H1 (cell line): Measurements from ENCODE around the gene BET1L. TPM values are rescaled to one million over a fixed set of nuclear protein-coding genes. Genes with fewer than 3 reads are reported as not detected.

Experiments
- HDAC2 ChIP-seq, 2 experiments: fragments of 300-600 bp in 1 of 2; sonication (generic) in 1 of 2; IDR thresholded peaks; 2 replicates each; pipeline ENCODE4 v1.6.1; 2011 to 2012; ENCODE audit warnings: low read depth in 2 of 2, low read length in 2 of 2, mild to moderate bottlenecking in 2 of 2, moderate library complexity in 2 of 2, borderline replicate concordance in 1 of 2, inconsistent platforms in 1 of 2
- SP1 ChIP-seq: IDR thresholded peaks from 2 replicates; pipeline ENCODE4 v1.6.1; 2011; ENCODE audit warnings: low read depth, low read length
- polyA plus RNA-seq, 7 experiments: library from polyadenylated mRNA; depleted of rRNA in 3 of 7; stranded (reverse) in 5 of 7; unstranded in 2 of 7; fragments of >200 nt in 5 of 7; fragments of 200-250 nt in 2 of 7; gene quantifications; 1 replicate in 5 of 7; 2 replicates in 1 of 7; 4 replicates in 1 of 7; pipeline versions ENCODE4 v1.2.1 to v1.2.3, GENCODE V29; 2011 to 2013; ENCODE audit warnings: missing spikeins in 2 of 7, mixed read lengths in 2 of 7
- total RNA-seq: library from RNA; stranded (reverse); fragmentation: NEBNext Ultra II Directional; extraction: Animal tissue kit (Norgen Biotek cat#: 25700); gene quantifications from 2 replicates; pipeline ENCODE4 v1.2.1, GENCODE V29; 2021
- TF ChIP-seq, protein P1 (sequence below), 3 experiments: IDR thresholded peaks; 1 replicate in 2 of 3; 2 replicates in 1 of 3; pipeline versions ENCODE4 v1.5.1 to v1.6.1; 2011; ENCODE audit warnings: low read length in 3 of 3, mild to moderate bottlenecking in 3 of 3, inconsistent platforms in 2 of 3, low read depth in 1 of 3, moderate library complexity in 1 of 3; ENCODE audit not compliant: insufficient read depth in 1 of 3; ENCODE audit errors: control extremely low read depth in 1 of 3

The BET1L gene
- total and polyA plus RNA-seq, 2 of the 8 experiments (the other 6 are each of a cell fraction or from before 2014, with no cell fraction given), result 40.2 to 61.9 TPM

DNA sequence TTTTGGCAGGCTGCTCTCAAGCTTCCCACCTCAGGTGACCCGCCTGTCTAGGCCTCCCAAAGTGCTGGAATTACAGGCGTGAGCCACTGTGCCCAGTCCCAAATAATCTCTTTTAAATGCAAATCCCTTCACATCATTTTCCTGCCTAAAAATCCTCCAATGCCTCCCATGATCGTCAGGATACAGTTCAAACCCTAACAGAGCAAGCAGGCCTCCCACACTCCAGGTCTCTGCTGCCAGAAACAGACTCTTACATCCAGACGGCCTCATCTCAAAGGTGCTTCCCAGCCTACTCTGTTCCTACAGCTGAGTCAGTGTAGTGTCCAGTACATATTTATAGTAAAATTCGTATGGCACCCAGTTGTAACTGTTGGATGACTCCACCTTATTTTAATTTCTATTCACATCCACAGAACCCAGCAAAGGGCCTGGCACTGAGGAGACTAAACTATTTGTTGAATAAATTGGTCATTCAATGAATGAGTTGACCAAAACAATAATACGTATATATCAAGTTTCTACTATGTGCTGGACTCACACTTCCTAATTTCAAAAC is 20.7 kb upstream of the BET1L start (continued):
- TF ChIP-seq, protein P1, sequence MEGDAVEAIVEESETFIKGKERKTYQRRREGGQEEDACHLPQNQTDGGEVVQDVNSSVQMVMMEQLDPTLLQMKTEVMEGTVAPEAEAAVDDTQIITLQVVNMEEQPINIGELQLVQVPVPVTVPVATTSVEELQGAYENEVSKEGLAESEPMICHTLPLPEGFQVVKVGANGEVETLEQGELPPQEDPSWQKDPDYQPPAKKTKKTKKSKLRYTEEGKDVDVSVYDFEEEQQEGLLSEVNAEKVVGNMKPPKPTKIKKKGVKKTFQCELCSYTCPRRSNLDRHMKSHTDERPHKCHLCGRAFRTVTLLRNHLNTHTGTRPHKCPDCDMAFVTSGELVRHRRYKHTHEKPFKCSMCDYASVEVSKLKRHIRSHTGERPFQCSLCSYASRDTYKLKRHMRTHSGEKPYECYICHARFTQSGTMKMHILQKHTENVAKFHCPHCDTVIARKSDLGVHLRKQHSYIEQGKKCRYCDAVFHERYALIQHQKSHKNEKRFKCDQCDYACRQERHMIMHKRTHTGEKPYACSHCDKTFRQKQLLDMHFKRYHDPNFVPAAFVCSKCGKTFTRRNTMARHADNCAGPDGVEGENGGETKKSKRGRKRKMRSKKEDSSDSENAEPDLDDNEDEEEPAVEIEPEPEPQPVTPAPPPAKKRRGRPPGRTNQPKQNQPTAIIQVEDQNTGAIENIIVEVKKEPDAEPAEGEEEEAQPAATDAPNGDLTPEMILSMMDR (IDR thresholded peaks at IDR 0.05; ENCODE audit: control extremely low read depth in 1 of 3, insufficient read depth in 1 of 3, low read depth in 1 of 3, low read length in 3 of 3), result no peak
- TF ChIP-seq SP1, result no peak
- TF ChIP-seq HDAC2 (IDR thresholded peaks at IDR 0.05; ENCODE audit: borderline replicate concordance in 1 of 2, low read depth in 2 of 2, low read length in 2 of 2), result no peak
